ENCODE data around the gene RUNX3.

DNA sequence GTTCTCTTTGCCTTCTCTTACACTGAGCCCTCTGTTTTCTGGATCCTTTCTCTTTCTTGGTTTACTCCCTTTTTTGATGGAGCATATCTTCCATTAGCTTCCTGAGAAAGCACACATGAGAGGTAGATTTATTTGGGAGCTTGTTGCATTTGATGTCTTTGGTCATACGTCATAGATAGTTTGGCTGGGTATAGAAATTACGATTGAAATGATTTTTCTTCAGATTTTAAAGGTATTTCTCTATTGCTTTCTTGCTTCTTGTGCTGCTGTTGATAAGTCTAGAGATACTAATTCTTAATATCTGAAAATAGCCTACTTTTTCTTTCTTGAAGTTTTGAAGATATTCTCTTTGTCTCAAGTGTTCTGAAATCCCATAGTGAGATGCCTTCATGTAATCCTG is 45.3 kb upstream of the RUNX3 start:
- TF ChIP-seq, protein P1, sequence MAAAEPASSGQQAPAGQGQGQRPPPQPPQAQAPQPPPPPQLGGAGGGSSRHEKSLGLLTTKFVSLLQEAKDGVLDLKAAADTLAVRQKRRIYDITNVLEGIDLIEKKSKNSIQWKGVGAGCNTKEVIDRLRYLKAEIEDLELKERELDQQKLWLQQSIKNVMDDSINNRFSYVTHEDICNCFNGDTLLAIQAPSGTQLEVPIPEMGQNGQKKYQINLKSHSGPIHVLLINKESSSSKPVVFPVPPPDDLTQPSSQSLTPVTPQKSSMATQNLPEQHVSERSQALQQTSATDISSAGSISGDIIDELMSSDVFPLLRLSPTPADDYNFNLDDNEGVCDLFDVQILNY (CRISPR knock-in tag; IDR thresholded peaks at IDR 0.05), result no peak
- TF ChIP-seq TEAD1 (CRISPR knock-in tag; IDR thresholded peaks at IDR 0.05) (no peak), SOX15 (CRISPR knock-in tag; IDR thresholded peaks at IDR 0.05) (no peak), SMAD3 (CRISPR knock-in tag; IDR thresholded peaks at IDR 0.05; ENCODE audit: borderline replicate concordance) (no peak), CBFB (CRISPR knock-in tag; IDR thresholded peaks at IDR 0.05; ENCODE audit: low read depth) (no peak), OVOL2 (CRISPR knock-in tag; IDR thresholded peaks at IDR 0.05; ENCODE audit: borderline replicate concordance) (no peak), SP1 (CRISPR knock-in tag; conservative IDR thresholded peaks at IDR 0.05) (no peak), KAT7 (CRISPR knock-in tag; IDR thresholded peaks at IDR 0.05; ENCODE audit: borderline replicate concordance) (no peak), NFYB (CRISPR knock-in tag; conservative IDR thresholded peaks at IDR 0.05; ENCODE audit: low read depth) (no peak)
- TF ChIP-seq, protein P2, sequence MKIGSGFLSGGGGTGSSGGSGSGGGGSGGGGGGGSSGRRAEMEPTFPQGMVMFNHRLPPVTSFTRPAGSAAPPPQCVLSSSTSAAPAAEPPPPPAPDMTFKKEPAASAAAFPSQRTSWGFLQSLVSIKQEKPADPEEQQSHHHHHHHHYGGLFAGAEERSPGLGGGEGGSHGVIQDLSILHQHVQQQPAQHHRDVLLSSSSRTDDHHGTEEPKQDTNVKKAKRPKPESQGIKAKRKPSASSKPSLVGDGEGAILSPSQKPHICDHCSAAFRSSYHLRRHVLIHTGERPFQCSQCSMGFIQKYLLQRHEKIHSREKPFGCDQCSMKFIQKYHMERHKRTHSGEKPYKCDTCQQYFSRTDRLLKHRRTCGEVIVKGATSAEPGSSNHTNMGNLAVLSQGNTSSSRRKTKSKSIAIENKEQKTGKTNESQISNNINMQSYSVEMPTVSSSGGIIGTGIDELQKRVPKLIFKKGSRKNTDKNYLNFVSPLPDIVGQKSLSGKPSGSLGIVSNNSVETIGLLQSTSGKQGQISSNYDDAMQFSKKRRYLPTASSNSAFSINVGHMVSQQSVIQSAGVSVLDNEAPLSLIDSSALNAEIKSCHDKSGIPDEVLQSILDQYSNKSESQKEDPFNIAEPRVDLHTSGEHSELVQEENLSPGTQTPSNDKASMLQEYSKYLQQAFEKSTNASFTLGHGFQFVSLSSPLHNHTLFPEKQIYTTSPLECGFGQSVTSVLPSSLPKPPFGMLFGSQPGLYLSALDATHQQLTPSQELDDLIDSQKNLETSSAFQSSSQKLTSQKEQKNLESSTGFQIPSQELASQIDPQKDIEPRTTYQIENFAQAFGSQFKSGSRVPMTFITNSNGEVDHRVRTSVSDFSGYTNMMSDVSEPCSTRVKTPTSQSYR (CRISPR knock-in tag; IDR thresholded peaks at IDR 0.05), result no peak
- TF ChIP-seq, protein P3, sequence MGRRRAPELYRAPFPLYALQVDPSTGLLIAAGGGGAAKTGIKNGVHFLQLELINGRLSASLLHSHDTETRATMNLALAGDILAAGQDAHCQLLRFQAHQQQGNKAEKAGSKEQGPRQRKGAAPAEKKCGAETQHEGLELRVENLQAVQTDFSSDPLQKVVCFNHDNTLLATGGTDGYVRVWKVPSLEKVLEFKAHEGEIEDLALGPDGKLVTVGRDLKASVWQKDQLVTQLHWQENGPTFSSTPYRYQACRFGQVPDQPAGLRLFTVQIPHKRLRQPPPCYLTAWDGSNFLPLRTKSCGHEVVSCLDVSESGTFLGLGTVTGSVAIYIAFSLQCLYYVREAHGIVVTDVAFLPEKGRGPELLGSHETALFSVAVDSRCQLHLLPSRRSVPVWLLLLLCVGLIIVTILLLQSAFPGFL (CRISPR knock-in tag; IDR thresholded peaks at IDR 0.05; ENCODE audit: borderline replicate concordance), result no peak
- TF ChIP-seq, protein P4, sequence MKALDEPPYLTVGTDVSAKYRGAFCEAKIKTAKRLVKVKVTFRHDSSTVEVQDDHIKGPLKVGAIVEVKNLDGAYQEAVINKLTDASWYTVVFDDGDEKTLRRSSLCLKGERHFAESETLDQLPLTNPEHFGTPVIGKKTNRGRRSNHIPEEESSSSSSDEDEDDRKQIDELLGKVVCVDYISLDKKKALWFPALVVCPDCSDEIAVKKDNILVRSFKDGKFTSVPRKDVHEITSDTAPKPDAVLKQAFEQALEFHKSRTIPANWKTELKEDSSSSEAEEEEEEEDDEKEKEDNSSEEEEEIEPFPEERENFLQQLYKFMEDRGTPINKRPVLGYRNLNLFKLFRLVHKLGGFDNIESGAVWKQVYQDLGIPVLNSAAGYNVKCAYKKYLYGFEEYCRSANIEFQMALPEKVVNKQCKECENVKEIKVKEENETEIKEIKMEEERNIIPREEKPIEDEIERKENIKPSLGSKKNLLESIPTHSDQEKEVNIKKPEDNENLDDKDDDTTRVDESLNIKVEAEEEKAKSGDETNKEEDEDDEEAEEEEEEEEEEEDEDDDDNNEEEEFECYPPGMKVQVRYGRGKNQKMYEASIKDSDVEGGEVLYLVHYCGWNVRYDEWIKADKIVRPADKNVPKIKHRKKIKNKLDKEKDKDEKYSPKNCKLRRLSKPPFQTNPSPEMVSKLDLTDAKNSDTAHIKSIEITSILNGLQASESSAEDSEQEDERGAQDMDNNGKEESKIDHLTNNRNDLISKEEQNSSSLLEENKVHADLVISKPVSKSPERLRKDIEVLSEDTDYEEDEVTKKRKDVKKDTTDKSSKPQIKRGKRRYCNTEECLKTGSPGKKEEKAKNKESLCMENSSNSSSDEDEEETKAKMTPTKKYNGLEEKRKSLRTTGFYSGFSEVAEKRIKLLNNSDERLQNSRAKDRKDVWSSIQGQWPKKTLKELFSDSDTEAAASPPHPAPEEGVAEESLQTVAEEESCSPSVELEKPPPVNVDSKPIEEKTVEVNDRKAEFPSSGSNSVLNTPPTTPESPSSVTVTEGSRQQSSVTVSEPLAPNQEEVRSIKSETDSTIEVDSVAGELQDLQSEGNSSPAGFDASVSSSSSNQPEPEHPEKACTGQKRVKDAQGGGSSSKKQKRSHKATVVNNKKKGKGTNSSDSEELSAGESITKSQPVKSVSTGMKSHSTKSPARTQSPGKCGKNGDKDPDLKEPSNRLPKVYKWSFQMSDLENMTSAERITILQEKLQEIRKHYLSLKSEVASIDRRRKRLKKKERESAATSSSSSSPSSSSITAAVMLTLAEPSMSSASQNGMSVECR (CRISPR knock-in tag; IDR thresholded peaks at IDR 0.05; ENCODE audit: borderline replicate concordance), result no peak
- TF ChIP-seq, protein P5, sequence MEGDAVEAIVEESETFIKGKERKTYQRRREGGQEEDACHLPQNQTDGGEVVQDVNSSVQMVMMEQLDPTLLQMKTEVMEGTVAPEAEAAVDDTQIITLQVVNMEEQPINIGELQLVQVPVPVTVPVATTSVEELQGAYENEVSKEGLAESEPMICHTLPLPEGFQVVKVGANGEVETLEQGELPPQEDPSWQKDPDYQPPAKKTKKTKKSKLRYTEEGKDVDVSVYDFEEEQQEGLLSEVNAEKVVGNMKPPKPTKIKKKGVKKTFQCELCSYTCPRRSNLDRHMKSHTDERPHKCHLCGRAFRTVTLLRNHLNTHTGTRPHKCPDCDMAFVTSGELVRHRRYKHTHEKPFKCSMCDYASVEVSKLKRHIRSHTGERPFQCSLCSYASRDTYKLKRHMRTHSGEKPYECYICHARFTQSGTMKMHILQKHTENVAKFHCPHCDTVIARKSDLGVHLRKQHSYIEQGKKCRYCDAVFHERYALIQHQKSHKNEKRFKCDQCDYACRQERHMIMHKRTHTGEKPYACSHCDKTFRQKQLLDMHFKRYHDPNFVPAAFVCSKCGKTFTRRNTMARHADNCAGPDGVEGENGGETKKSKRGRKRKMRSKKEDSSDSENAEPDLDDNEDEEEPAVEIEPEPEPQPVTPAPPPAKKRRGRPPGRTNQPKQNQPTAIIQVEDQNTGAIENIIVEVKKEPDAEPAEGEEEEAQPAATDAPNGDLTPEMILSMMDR (IDR thresholded peaks at IDR 0.05), result no peak

Data from WTC11 (cell line).